ENCODE results near the gene TMEM221. TPM values are rescaled to one million over a fixed set of nuclear protein-coding genes. Genes with fewer than 3 reads are reported as not detected.

The TMEM221 gene
- total RNA-seq, 1 experiment from 2014 or later: 0.10 TPM

- no peak for DNase-seq (ENCODE audit: extremely low read depth, low read depth)
Measured at GRCh38 chr19:17447704-17448130, 751 bp downstream of the TMEM221 start.

- no peak for DNase-seq (ENCODE audit: extremely low read depth, low read depth)
Measured at GRCh38 chr19:17445526-17446165, 2.8 kb downstream of the TMEM221 start.

- no peak for DNase-seq (ENCODE audit: extremely low read depth, low read depth)
Measured at GRCh38 chr19:17441241-17442021, 7.0 kb downstream of the TMEM221 start.

- DNase-seq (ENCODE audit: extremely low read depth, low read depth): no peak
Measured at GRCh38 chr19:17436874-17437267, 11.6 kb downstream of the TMEM221 start.

- no peak for DNase-seq (ENCODE audit: extremely low read depth, low read depth)
Measured at GRCh38 chr19:17436094-17436873, 12.2 kb downstream of the TMEM221 start.

- no peak for DNase-seq (ENCODE audit: extremely low read depth, low read depth)
Measured at GRCh38 chr19:17435218-17435617, 13.2 kb downstream of the TMEM221 start.

- no peak for DNase-seq (ENCODE audit: extremely low read depth, low read depth)
Measured at GRCh38 chr19:17431417-17431816, 17.1 kb downstream of the TMEM221 start.

- no peak for DNase-seq (ENCODE audit: extremely low read depth, low read depth)
Measured at GRCh38 chr19:17429641-17430113, 18.8 kb downstream of the TMEM221 start.

GRCh38 chr19:17424743-17425365 lies 23.6 kb downstream of the TMEM221 start:
- DNase-seq (ENCODE audit: extremely low read depth, low read depth): peak; percentile 23

GRCh38 chr19:17423429-17424208 lies 24.8 kb downstream of the TMEM221 start:
- no peak for DNase-seq (ENCODE audit: extremely low read depth, low read depth)

- DNase-seq (ENCODE audit: extremely low read depth, low read depth): no peak
Measured at GRCh38 chr19:17421942-17422341, 26.5 kb downstream of the TMEM221 start.

GRCh38 chr19:17420475-17420924 lies 28.0 kb downstream of the TMEM221 start:
- DNase-seq (ENCODE audit: extremely low read depth, low read depth): no peak

GRCh38 chr19:17419621-17420474 lies 28.6 kb downstream of the TMEM221 start, which contains the start of gene MVB12A:
Gene MVB12A, plus strand, starts transcription at chr19:17420047. Its CDS starts 89 bp downstream, at chr19:17420136.
- DNase-seq (ENCODE audit: extremely low read depth, low read depth): peak; percentile 95

- no peak for DNase-seq (ENCODE audit: extremely low read depth, low read depth)
Measured at GRCh38 chr19:17419154-17419620, 29.3 kb downstream of the TMEM221 start.

GRCh38 chr19:17418710-17419109 lies 29.8 kb downstream of the TMEM221 start:
- no peak for DNase-seq (ENCODE audit: extremely low read depth, low read depth)

- DNase-seq (ENCODE audit: extremely low read depth, low read depth): no peak
Measured at GRCh38 chr19:17415121-17415520, 33.3 kb downstream of the TMEM221 start.

GRCh38 chr19:17414097-17414496 lies 34.4 kb downstream of the TMEM221 start:
- no peak for DNase-seq (ENCODE audit: extremely low read depth, low read depth)

- DNase-seq (ENCODE audit: extremely low read depth, low read depth): no peak
Measured at GRCh38 chr19:17411801-17412200, 36.7 kb downstream of the TMEM221 start.

GRCh38 chr19:17409990-17410389 lies 38.5 kb downstream of the TMEM221 start:
- DNase-seq (ENCODE audit: extremely low read depth, low read depth): no peak

Data from NCI-H460 (cell line).